Measurements from ENCODE around the gene RCOR3.
"Not testable (repeated sequence)": the region's sequence is repeated elsewhere in the genome, so short reads cannot be mapped to it uniquely, and the experiment has no call there.

RCOR3 gene

GRCh38 chr1:211260141-211261107 lies 1.3 kb downstream of the RCOR3 start:
- peak; percentile 87 for DNase-seq (ENCODE audit: low spot score)

DNA sequence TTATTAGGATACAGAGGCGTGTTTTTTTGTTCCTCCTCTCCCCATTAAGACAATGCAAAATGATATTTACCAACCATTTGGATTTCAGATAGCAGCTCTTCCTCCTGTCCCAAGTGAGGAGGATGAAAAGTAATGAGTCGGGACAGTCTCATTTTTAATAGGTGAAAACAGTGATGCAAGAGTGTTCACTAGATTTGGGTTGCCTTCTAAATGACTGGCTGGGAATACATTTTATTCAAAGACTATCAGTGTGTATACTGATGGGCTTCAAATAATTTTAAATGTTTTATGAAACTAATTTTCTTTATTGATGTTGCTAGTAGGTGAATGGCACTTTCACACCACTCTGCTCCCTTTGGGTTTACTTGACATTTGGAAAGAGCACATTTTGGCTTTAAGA lies 2.1 kb downstream of the RCOR3 start:
- DNase-seq (ENCODE audit: low spot score) = no peak

GRCh38 chr1:211263022-211263421 lies 3.9 kb downstream of the RCOR3 start:
- not testable (repeated sequence) for DNase-seq (ENCODE audit: low spot score)

- DNase-seq (ENCODE audit: low spot score) = no peak
Observed at GRCh38 chr1:211267204-211267857, 8.2 kb downstream of the RCOR3 start.

- no peak for DNase-seq (ENCODE audit: low spot score)
Observed at GRCh38 chr1:211279340-211279739, 20.2 kb downstream of the RCOR3 start.

GRCh38 chr1:211280910-211281309 lies 21.7 kb downstream of the RCOR3 start:
- DNase-seq (ENCODE audit: low spot score) = no peak

DNA sequence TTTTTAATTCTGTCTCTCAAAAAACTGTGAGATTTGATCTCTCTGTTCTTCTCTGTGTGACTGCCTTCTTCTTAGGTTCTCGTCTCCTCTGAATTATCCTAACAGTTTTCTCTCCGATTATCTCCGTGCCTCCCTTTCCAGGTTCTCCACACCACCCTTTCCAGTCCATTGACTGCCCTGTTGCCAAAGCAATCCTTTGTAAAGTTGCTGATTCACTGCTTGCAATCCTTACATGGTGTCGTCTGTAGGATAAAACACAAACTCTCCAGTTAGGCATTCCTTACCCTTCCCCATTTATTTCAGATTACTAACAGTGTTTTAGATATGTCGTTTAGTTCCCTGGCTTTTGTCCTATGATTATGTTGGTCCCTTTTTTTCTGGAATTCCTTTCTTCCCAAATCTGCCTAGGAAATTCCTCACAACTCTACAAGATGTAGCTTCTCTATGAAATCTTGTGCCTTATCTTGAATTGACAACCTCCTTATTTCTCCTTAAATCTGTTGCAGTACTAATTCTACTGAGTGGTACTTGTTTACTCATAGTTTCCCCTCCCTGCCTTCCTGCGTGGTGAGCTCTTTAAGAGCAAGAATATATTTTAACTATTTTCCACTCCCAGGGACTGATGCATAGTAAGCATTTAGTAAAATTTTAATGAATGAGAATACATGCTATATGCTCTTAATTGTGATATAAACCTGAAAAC lies 22.3 kb downstream of the RCOR3 start:
- DNase-seq (ENCODE audit: low spot score) = no peak

DNA sequence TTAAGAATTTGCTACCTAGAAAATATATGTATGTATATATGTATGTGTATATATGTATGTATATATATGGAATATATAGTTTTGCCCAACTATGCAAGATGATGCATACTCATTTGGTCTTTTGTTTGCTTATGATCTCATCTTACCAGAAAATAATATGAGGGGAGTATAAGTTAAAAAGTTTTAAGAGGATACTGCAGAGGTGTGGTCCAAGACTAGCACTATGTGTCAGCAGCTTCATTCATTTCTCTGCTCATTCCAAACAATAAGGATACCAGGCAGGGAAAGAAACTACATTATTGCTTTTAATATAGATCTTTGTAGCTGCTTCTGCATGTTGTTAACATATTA lies 22.8 kb downstream of the RCOR3 start:
- DNase-seq (ENCODE audit: low spot score) = no peak

GRCh38 chr1:211285196-211285595 lies 26.0 kb downstream of the RCOR3 start:
- DNase-seq (ENCODE audit: low spot score) = no peak

- no peak for DNase-seq (ENCODE audit: low spot score)
Observed at GRCh38 chr1:211287218-211287617, 28.1 kb downstream of the RCOR3 start.

- no peak for DNase-seq (ENCODE audit: low spot score)
Observed at GRCh38 chr1:211292411-211292810, 33.2 kb downstream of the RCOR3 start.

DNA sequence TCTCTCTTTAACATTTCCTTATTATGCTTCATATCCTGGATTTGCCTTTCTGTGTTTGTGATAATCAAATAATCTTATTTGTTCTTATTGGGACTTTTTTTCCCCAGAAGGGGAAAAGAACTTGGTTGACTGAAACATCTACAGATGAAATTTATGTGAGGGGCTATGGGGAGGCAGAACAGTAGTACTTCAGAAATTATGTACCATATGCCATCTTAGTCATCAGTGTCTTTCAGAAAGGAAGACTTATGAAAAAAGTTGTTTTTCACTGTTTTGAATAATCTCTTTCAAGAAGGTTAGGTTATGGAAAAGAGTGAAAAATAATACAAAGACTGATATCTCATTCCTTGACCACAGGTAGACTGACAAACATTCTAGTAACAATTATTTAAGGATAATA lies 37.2 kb downstream of the RCOR3 start:
- DNase-seq (ENCODE audit: low spot score) = no peak

DNA sequence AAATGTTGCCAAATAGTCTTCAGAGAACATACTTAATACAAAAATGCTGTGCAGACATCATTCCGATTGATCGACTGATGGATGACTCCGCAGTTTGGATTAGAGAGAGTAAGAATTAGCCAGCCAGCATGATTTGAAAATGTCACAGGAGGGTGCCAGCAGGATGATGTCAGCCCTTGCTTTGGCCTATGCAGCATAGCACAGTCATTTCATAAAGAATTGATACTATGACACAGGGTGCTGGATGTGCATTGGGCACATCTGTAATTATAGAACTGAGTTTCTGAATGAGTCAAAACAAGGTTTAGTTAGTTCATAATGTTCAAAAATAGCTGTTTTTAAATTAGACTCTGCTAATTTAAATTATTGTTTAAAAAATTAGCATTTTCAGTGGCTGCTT lies 45.9 kb downstream of the RCOR3 start:
- peak; percentile 21 for DNase-seq (ENCODE audit: low spot score)

GRCh38 chr1:211309617-211310016 lies 50.5 kb downstream of the RCOR3 start:
- DNase-seq (ENCODE audit: low spot score) = no peak

DNA sequence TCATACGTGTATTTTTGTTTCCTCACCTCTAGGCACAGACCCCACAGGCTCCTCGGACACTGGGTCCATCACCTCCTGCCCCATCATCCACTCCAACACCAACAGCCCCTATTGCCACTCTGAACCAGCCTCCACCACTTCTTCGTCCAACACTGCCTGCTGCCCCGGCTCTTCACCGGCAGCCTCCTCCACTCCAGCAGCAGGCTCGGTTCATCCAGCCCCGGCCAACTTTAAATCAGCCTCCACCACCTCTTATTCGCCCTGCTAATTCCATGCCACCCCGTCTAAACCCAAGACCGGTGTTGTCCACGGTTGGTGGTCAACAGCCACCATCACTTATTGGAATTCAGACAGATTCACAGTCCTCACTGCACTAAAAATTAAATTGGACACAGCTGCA lies 54.2 kb downstream of the RCOR3 start:
- DNase-seq (ENCODE audit: low spot score) = no peak

DNA sequence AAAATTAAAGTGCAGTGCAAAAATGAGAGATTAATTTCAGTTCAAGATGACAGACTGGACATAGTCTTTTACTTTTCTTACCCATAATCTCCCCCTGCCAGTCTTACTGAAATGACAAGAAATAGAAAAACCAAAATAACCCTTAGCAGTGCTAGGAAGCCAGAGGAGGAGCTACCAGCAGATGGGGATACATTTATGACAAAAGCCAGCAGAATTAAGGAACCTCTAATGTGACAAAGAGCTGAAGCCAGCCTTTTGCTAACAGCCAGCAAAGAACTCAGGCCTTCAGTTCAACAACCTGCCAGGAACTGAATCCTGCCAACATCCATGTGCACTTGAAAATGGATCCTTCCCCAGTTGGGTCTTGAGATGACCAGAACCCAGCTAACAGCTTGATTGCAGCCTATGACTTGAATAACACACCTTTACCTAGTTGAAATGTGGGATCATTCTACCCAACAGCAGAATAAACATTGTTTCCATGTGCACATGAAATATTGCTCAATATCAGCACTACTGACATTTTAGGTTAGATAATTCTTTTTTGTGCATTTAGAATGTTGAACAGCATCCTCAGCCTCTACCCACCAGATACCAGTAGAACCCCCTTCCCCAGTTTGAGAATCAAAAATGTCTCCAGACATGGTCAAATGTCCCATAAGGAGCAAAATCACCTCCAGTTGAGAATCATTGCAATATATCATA lies 59.6 kb downstream of the RCOR3 start:
- no peak for DNase-seq (ENCODE audit: low spot score)

DNA sequence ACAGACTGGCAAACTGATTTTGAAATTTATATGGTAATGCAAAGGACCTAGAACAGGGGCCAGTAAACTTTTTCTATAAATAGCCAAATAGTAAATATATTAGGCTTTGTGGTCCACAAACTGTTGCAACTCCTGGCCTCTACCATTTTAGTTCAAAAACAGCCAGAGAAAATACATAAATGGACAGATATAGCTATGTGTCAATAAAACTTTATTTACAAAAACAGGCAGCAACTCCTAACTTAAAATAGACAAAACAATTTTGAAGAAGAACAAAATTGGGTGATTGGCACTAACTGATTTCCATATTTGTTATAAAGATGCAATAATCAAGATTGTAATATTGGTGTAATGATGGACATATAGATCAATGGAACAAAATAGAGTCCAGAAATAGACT lies 60.7 kb downstream of the RCOR3 start:
- no peak for DNase-seq (ENCODE audit: low spot score)

DNA sequence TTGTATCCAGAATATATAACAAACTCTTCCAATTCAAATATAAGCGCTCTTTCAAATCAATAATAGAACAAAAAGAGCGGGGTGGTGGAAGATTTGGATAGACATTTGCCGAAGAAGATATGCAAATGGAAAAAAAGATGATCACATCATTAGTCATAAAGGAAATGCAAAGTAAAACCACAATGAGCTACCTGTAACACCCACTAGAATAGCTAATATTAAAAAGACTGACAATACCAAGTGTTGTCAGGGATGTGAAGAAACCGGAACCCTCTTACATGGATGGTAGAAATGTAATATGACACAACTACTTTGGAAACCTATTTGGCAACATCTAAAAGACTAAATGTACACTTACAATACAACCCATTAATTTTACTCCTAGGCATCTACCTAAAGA lies 61.8 kb downstream of the RCOR3 start:
- DNase-seq (ENCODE audit: low spot score) = no peak

DNA sequence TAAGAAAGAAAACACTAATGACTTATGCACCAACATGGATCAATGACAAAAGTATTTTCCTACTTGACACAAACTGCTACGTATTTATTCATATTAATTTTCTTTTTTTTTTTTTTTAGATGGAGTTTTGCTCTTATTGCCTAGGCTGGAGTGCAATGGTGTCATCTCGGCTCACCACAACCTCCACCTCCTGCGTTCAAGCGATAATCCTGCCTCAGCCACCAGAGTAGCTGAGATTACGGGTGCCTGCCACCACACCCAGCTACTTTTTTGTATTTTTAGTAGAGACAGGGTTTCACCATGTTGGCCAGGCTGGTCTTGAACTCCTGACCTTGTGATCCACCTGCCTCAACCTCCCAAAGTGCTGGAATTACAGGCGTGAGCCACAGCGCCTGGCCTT lies 62.5 kb downstream of the RCOR3 start:
- DNase-seq (ENCODE audit: low spot score) = not testable (repeated sequence)

- peak; percentile 43 for DNase-seq (ENCODE audit: low spot score)
Observed at GRCh38 chr1:211323156-211324063, 64.2 kb downstream of the RCOR3 start.

All from globus pallidus (tissue), 1 donor.